A673 (cell line): Measurements from ENCODE around the gene FBXL2. TPM values are rescaled to one million over a fixed set of nuclear protein-coding genes. Genes with fewer than 3 reads are reported as not detected.

Source experiments
- BruUV-seq: library from RNA; stranded (reverse); fragments of 400-500 nt; replicated peaks from 2 replicates; lab custom pipeline; 2021; lab: Mats Ljungman, UMichigan
- CTCF ChIA-PET: fragments of 300-600 bp; sonication (Branson Sonifier 250); formaldehyde crosslinking; loops from one replicate; lab custom pipeline; 2022; ENCODE audit warnings: antibody characterized with exemption; lab: Charles Lee
- POLR2A ChIA-PET: fragments of 300-600 bp; sonication (Branson Sonifier 250); formaldehyde crosslinking; loops from one replicate; lab custom pipeline; 2022; ENCODE audit warnings: antibody characterized with exemption; ENCODE audit not compliant: low non-redundant PET; lab: Charles Lee
- DNase-seq: peaks from one replicate; pipeline ENCODE4 v3.0.0-alpha.2; 2015; ENCODE audit warnings: low spot score
- H3K27ac ChIP-seq: fragments of 200-600 bp; sonication (generic); 2 replicates; pipeline ENCODE4 v1.5.1; 2016; ENCODE audit warnings: mixed run types, low read depth, mild to moderate bottlenecking, mixed read lengths, antibody characterized with exemption, low read length; ENCODE audit not compliant: poor library complexity, severe bottlenecking
- H3K27me3 ChIP-seq: fragments of 200-600 bp; sonication (generic); replicated peaks from 2 replicates; pipeline ENCODE4 v1.6.1; 2017; ENCODE audit warnings: mixed run types, low read depth, mild to moderate bottlenecking, mixed read lengths, antibody characterized with exemption, low read length; ENCODE audit not compliant: insufficient read depth, poor library complexity
- H3K36me3 ChIP-seq: fragments of 200-600 bp; sonication (generic); 2 replicates; pipeline ENCODE4 v1.6.1; 2016; ENCODE audit warnings: mixed run types, mild to moderate bottlenecking, mixed read lengths, antibody characterized with exemption, low read length; ENCODE audit not compliant: insufficient read depth, poor library complexity, severe bottlenecking
- H3K4me1 ChIP-seq: fragments of 200-600 bp; sonication (generic); 2 replicates; pipeline ENCODE4 v1.6.1; 2017; ENCODE audit warnings: mixed run types, mild to moderate bottlenecking, mixed read lengths, antibody characterized with exemption, low read length; ENCODE audit not compliant: insufficient read depth, poor library complexity, severe bottlenecking
- H3K4me3 ChIP-seq: fragments of 200-600 bp; sonication (generic); 2 replicates; pipeline ENCODE4 v1.5.1; 2016; ENCODE audit warnings: low read depth, mixed run types, mild to moderate bottlenecking, mixed read lengths, low read length; ENCODE audit not compliant: poor library complexity, severe bottlenecking
- H3K9me3 ChIP-seq: fragments of 200-600 bp; sonication (generic); 2 replicates; pipeline ENCODE4 v1.6.1; 2016; ENCODE audit warnings: mixed run types, low read depth, mild to moderate bottlenecking, mixed read lengths, antibody characterized with exemption, low read length; ENCODE audit not compliant: poor library complexity, severe bottlenecking
- CTCF ChIP-seq: fragments of 300-800, 200-600 bp; sonication (generic); conservative IDR thresholded peaks from 2 replicates; pipeline ENCODE4 v1.5.1; 2017; ENCODE audit warnings: low read depth, mild to moderate bottlenecking, antibody characterized with exemption, low read length, moderate library complexity, mixed read lengths
- EZH2 ChIP-seq: fragments of 200-600 bp; sonication (generic); IDR thresholded peaks from 2 replicates; pipeline ENCODE4 v1.6.1; 2017; ENCODE audit warnings: borderline replicate concordance, low read depth, mild to moderate bottlenecking, mixed read lengths, antibody characterized with exemption, low read length; ENCODE audit not compliant: poor library complexity, severe bottlenecking
- intact Hi-C: fragments of 100-400 bp; cut with micrococcal nuclease; formaldehyde crosslinking; loops from one replicate; pipeline ENCODE4 v1.10.0; 2022; ENCODE audit not compliant: unreplicated experiment
- total RNA-seq: library from RNA; stranded (reverse); gene quantifications from 2 replicates; pipeline ENCODE4 v1.2.3, GENCODE V29; 2021

The FBXL2 gene
- total RNA-seq, 1 experiment from 2014 or later = 7.8 TPM

- no peak overlapping the region for H3K4me3 ChIP-seq
- ChIA-PET CTCF (no interaction called here), POLR2A (no interaction called here)
- no peaks in the 10 kb centered on the region for H3K36me3 ChIP-seq
- peak; percentile 47; the same call in 1 of the 2 replicates for TF ChIP-seq CTCF
- no peak for TF ChIP-seq EZH2
- peaks cover 6% of the 10 kb centered on the region for H3K4me1 ChIP-seq
- BruUV-seq = no TSS peak
- no peaks in the 10 kb centered on the region for H3K27me3 ChIP-seq
- H3K27ac ChIP-seq = no peak overlapping the region
- intact Hi-C loops = loop anchor here (2.0 kb wide), 1 partner anchor 188 kb away; no protein-coding TSS in a partner anchor
- DNase-seq = peak; percentile 32
- H3K9me3 ChIP-seq = no peaks in the 10 kb centered on the region
Measured at GRCh38 chr3:33318710-33319380, 41.6 kb downstream of the FBXL2 start.

GRCh38 chr3:33322412-33322811 is 45.2 kb downstream of the FBXL2 start:
- DNase-seq = no peak
- ChIA-PET CTCF (no interaction called here), POLR2A (no interaction called here)
- BruUV-seq = no TSS peak
- TF ChIP-seq CTCF (no peak), EZH2 (no peak)
- Histone ChIP-seq H3K9me3 (no peaks in the 10 kb centered on the region), H3K27ac (no peak overlapping the region), H3K4me1 (peaks cover 6% of the 10 kb centered on the region), H3K27me3 (no peaks in the 10 kb centered on the region), H3K36me3 (no peaks in the 10 kb centered on the region), H3K4me3 (no peak overlapping the region)
- intact Hi-C loops = no loop called here

- Histone ChIP-seq H3K36me3 (no peaks in the 10 kb centered on the region), H3K27ac (no peak overlapping the region), H3K9me3 (peaks cover 9% of the 10 kb centered on the region), H3K4me3 (no peak overlapping the region), H3K27me3 (no peaks in the 10 kb centered on the region), H3K4me1 (no peaks in the 10 kb centered on the region)
- ChIA-PET CTCF (no interaction called here), POLR2A (no interaction called here)
- no peak for TF ChIP-seq CTCF
- no peak for TF ChIP-seq EZH2
- intact Hi-C loops = no loop called here
- no peak for DNase-seq
- no TSS peak for BruUV-seq
Measured at GRCh38 chr3:33331414-33331813, 54.2 kb downstream of the FBXL2 start.
